A549 (cell line): ENCODE measurements around the gene TPPP3.

Source experiments
- CTCF ChIP-seq: fragments of >200 bp; sonication (Bioruptor Twin); formaldehyde crosslinking; IDR thresholded peaks from 3 replicates; pipeline ENCODE4 v1.5.1; 2016
- PBX3 ChIP-seq: IDR thresholded peaks from 2 replicates; pipeline ENCODE4 v1.6.1; 2012
- POLR2A ChIP-seq: IDR thresholded peaks from 2 replicates; pipeline ENCODE4 v1.6.1; 2012; ENCODE audit warnings: mild to moderate bottlenecking, low read length
- SREBF2 ChIP-seq: fragments of 450-650 bp; IDR thresholded peaks from 2 replicates; pipeline ENCODE4 v1.6.1; 2014; ENCODE audit warnings: mild to moderate bottlenecking, moderate library complexity

GRCh38 chr16:67341250-67341649, 52.0 kb downstream of the TPPP3 start:
- no peak for TF ChIP-seq SREBF2
- no peak for TF ChIP-seq CTCF
- TF ChIP-seq PBX3: no peak
- TF ChIP-seq POLR2A: no peak
